Neural cell (in vitro differentiated cells): ENCODE results near the gene TCTN3. TPM values are rescaled to one million over a fixed set of nuclear protein-coding genes. Genes with fewer than 3 reads are reported as not detected.

Experiments used
- H2AFZ ChIP-seq: fragments of 200-600, 300-800 bp; sonication (generic), shearing (Covaris generic); 2 replicates; pipeline ENCODE4 v1.6.0; 2014; ENCODE audit warnings: low read depth, mild to moderate bottlenecking, antibody characterized with exemption, low read length, moderate library complexity
- H3F3A ChIP-seq: fragments of 200-600 bp; shearing (Covaris generic); 2 replicates; pipeline ENCODE4 v1.6.1; 2016; ENCODE audit warnings: mild to moderate bottlenecking, moderate library complexity, mixed read lengths, antibody characterized with exemption, low read length; ENCODE audit not compliant: insufficient read depth, poor library complexity, severe bottlenecking
- H3K27ac ChIP-seq: fragments of 200-600, 300-800 bp; sonication (generic), shearing (Covaris generic); 2 replicates; pipeline ENCODE4 v1.5.1; 2014; ENCODE audit warnings: mild to moderate bottlenecking, low read length, moderate library complexity
- H3K27me3 ChIP-seq: fragments of 300-800, 200-600 bp; sonication (generic), shearing (Covaris generic); 2 replicates; pipeline ENCODE4 v1.6.0; 2014; ENCODE audit warnings: mild to moderate bottlenecking, low read depth, low read length, moderate library complexity; ENCODE audit not compliant: insufficient read depth
- H3K36me3 ChIP-seq: fragments of 300-800, 200-600 bp; sonication (generic), shearing (Covaris generic); 2 replicates; pipeline ENCODE4 v1.5.1; 2014; ENCODE audit warnings: mild to moderate bottlenecking, antibody characterized with exemption, low read length, moderate library complexity; ENCODE audit not compliant: insufficient read depth
- H3K4me2 ChIP-seq: fragments of 300-800, 200-600 bp; sonication (generic), shearing (Covaris generic); 2 replicates; pipeline ENCODE4 v1.6.0; 2014; ENCODE audit warnings: mild to moderate bottlenecking, low read length
- H3K4me3 ChIP-seq: fragments of 300-800, 200-600 bp; sonication (generic), shearing (Covaris generic); 2 replicates; pipeline ENCODE4 v1.5.1; 2014; ENCODE audit warnings: mild to moderate bottlenecking, low read length, moderate library complexity
- H3K79me2 ChIP-seq: fragments of 200-600 bp; shearing (Covaris generic); replicated peaks from 2 replicates; pipeline ENCODE4 v1.6.0; 2014; ENCODE audit warnings: mild to moderate bottlenecking, low read length, moderate library complexity; ENCODE audit not compliant: insufficient read depth
- H3K9ac ChIP-seq: fragments of 300-800, 200-600 bp; sonication (generic), shearing (Covaris generic); 2 replicates; pipeline ENCODE4 v1.6.1; 2016; ENCODE audit warnings: mild to moderate bottlenecking, low read length, mixed read lengths
- H3K9me2 ChIP-seq: fragments of 200-600 bp; shearing (Covaris generic); 2 replicates; pipeline ENCODE4 v1.6.1; 2016; ENCODE audit warnings: mild to moderate bottlenecking, low read length, mixed read lengths; ENCODE audit not compliant: insufficient read depth
- H3K9me3 ChIP-seq: fragments of 200-600, 300-800 bp; sonication (generic), shearing (Covaris generic); 2 replicates; pipeline ENCODE4 v1.6.1; 2016; ENCODE audit warnings: mild to moderate bottlenecking, mixed run types, low read length, moderate library complexity, mixed read lengths
- H4K20me1 ChIP-seq: fragments of 200-600 bp; shearing (Covaris generic); 2 replicates; pipeline ENCODE4 v1.6.1; 2016; ENCODE audit warnings: mild to moderate bottlenecking, mixed run types; ENCODE audit not compliant: insufficient read depth
- EP300 ChIP-seq: fragments of 450-650 bp; conservative IDR thresholded peaks from 2 replicates; pipeline ENCODE4 v1.6.1; 2014; ENCODE audit warnings: antibody characterized with exemption, mild to moderate bottlenecking, moderate library complexity; ENCODE audit not compliant: poor library complexity, severe bottlenecking
- EZH2 ChIP-seq: fragments of 200-600, 300-800 bp; shearing (Covaris generic), sonication (generic); IDR thresholded peaks from 2 replicates; pipeline ENCODE4 v1.6.1; 2014; ENCODE audit warnings: antibody characterized with exemption, low read length, borderline replicate concordance, mild to moderate bottlenecking; ENCODE audit not compliant: insufficient read depth, poor library complexity, severe bottlenecking
- MXI1 ChIP-seq: fragments of 450-650 bp; conservative IDR thresholded peaks from 2 replicates; pipeline ENCODE4 v1.6.1; 2014; ENCODE audit warnings: antibody characterized with exemption, mild to moderate bottlenecking; ENCODE audit not compliant: poor library complexity, severe bottlenecking
- POLR2AphosphoS5 ChIP-seq: IDR thresholded peaks from 2 replicates; pipeline ENCODE4 v1.6.1; 2012
- RAD21 ChIP-seq: fragments of 450-650 bp; conservative IDR thresholded peaks from 2 replicates; pipeline ENCODE4 v1.6.1; 2014; ENCODE audit warnings: antibody characterized with exemption, mild to moderate bottlenecking, moderate library complexity
- REST ChIP-seq: IDR thresholded peaks from 2 replicates; pipeline ENCODE4 v1.6.1; 2012; ENCODE audit warnings: borderline replicate concordance
- SMC3 ChIP-seq: fragments of 450-650 bp; conservative IDR thresholded peaks from 2 replicates; pipeline ENCODE4 v1.6.1; 2014; ENCODE audit warnings: antibody characterized with exemption, mild to moderate bottlenecking, moderate library complexity; ENCODE audit not compliant: poor library complexity
- TAF1 ChIP-seq: IDR thresholded peaks from 2 replicates; pipeline ENCODE4 v1.6.1; 2012; ENCODE audit warnings: low read depth
- polyA plus RNA-seq: library from polyadenylated mRNA; depleted of rRNA; stranded (reverse); fragments of >200 nt; gene quantifications from 2 replicates; pipeline ENCODE4 v1.2.3, GENCODE V29; 2014
- TF ChIP-seq, protein P1 (sequence below): fragments of 450-650 bp; IDR thresholded peaks from 2 replicates; pipeline ENCODE4 v1.5.1; 2014; ENCODE audit warnings: antibody characterized with exemption, mild to moderate bottlenecking, moderate library complexity; ENCODE audit not compliant: poor library complexity, severe bottlenecking

The TCTN3 gene
- polyA plus RNA-seq, 1 donor from 2014 or later, result 22.2 TPM

DNA sequence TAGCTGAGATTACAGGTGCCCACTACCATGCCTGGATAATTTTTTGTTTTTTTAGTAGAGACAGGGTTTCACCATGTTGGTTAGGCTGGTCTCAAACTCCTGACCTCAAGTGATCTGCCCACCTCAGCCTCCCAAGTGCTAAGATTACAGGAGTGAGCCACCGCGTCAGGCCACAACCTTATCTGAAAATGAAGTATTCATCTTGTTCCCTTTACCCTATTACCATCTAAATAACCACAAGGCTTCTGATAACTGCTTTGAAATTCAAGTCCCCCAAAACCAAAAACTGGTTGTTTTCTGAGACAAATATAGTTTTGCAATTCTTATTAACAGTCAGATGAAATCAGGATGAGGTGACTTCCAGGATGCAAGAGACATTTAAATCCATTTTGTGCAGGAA is 2.4 kb downstream of the TCTN3 start:
- no peaks in the 10 kb centered on the region for H3K9me2 ChIP-seq
- H3K9ac ChIP-seq, result no peak overlapping the region
- H3K4me3 ChIP-seq, result no peak overlapping the region
- no peaks in the 10 kb centered on the region for H4K20me1 ChIP-seq
- H3K4me2 ChIP-seq, result no peak overlapping the region
- TF ChIP-seq, protein P1, sequence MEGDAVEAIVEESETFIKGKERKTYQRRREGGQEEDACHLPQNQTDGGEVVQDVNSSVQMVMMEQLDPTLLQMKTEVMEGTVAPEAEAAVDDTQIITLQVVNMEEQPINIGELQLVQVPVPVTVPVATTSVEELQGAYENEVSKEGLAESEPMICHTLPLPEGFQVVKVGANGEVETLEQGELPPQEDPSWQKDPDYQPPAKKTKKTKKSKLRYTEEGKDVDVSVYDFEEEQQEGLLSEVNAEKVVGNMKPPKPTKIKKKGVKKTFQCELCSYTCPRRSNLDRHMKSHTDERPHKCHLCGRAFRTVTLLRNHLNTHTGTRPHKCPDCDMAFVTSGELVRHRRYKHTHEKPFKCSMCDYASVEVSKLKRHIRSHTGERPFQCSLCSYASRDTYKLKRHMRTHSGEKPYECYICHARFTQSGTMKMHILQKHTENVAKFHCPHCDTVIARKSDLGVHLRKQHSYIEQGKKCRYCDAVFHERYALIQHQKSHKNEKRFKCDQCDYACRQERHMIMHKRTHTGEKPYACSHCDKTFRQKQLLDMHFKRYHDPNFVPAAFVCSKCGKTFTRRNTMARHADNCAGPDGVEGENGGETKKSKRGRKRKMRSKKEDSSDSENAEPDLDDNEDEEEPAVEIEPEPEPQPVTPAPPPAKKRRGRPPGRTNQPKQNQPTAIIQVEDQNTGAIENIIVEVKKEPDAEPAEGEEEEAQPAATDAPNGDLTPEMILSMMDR, result no peak
- TF ChIP-seq TAF1 (no peak), REST (no peak), MXI1 (no peak), EZH2 (no peak), POLR2AphosphoS5 (no peak), EP300 (no peak), RAD21 (no peak), SMC3 (no peak)
- no peak overlapping the region for H3K27ac ChIP-seq
- no peaks in the 10 kb centered on the region for H3K9me3 ChIP-seq
- peaks cover 6% of the 10 kb centered on the region for H3K36me3 ChIP-seq
- H2AFZ ChIP-seq, result no peak overlapping the region
- no peaks in the 10 kb centered on the region for H3F3A ChIP-seq
- H3K79me2 ChIP-seq, result peaks cover 17% of the 10 kb centered on the region
- H3K27me3 ChIP-seq, result no peaks in the 10 kb centered on the region

DNA sequence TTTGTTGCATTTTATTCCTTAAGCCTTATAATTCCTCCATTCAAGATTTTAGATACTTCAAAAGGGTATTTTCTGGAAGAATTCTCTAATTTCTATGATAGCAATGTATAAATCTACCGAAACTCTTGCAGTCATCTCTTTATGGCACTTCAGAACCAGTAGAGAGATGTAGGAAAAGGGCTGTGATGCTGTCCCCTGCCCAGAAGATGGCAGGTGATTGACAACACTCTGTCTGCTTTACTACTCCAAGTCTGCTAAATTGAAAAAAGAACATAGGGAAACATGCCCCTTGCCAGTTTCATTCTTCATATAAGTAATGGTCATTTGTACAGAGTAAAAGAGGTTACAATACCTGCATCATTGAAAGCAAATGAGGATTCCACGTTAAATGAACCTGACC is 5.1 kb downstream of the TCTN3 start:
- Histone ChIP-seq H3K4me3 (no peak overlapping the region), H2AFZ (no peak overlapping the region), H3K9me2 (no peaks in the 10 kb centered on the region), H3K27ac (no peak overlapping the region), H3F3A (no peaks in the 10 kb centered on the region), H3K79me2 (peaks cover 17% of the 10 kb centered on the region), H3K36me3 (peaks cover 6% of the 10 kb centered on the region), H3K27me3 (no peaks in the 10 kb centered on the region), H3K9ac (no peak overlapping the region), H4K20me1 (no peaks in the 10 kb centered on the region), H3K4me2 (no peak overlapping the region), H3K9me3 (no peaks in the 10 kb centered on the region)
- TF ChIP-seq EP300, result no peak
- TF ChIP-seq, protein P1, result no peak
- TF ChIP-seq SMC3, result no peak
- no peak for TF ChIP-seq TAF1
